ENCODE measurements around the gene STAC2. TPM values are rescaled to one million over a fixed set of nuclear protein-coding genes. Genes with fewer than 3 reads are reported as not detected.

The STAC2 gene
- total RNA-seq, 1 donor from 2014 or later: not detected

GRCh38 chr17:39244016-39244599 lies 18.4 kb upstream of the STAC2 start:
- no peak overlapping the region for H3K27ac Mint-ChIP-seq (ENCODE audit: unreplicated experiment)
- H3K36me3 Mint-ChIP-seq (ENCODE audit: low read depth, unreplicated experiment): no peaks in the 10 kb centered on the region
- peaks cover 15% of the 10 kb centered on the region for H3K4me1 Mint-ChIP-seq (ENCODE audit: unreplicated experiment)
- H3K4me3 Mint-ChIP-seq (ENCODE audit: unreplicated experiment): no peak overlapping the region
- DNase-seq (ENCODE audit: low spot score): no peak
- H3K27me3 Mint-ChIP-seq (ENCODE audit: unreplicated experiment): peaks cover 2% of the 10 kb centered on the region
- TF ChIP-seq CTCF (IDR thresholded peaks at IDR 0.05; ENCODE audit: unreplicated experiment): no peak
- H3K9me3 Mint-ChIP-seq (ENCODE audit: unreplicated experiment): no peaks in the 10 kb centered on the region

GRCh38 chr17:39243155-39243554 lies 17.4 kb upstream of the STAC2 start:
- DNase-seq (ENCODE audit: low spot score): no peak
- no peaks in the 10 kb centered on the region for H3K9me3 Mint-ChIP-seq (ENCODE audit: unreplicated experiment)
- no peak overlapping the region for H3K4me3 Mint-ChIP-seq (ENCODE audit: unreplicated experiment)
- H3K27me3 Mint-ChIP-seq (ENCODE audit: unreplicated experiment): peaks cover 4% of the 10 kb centered on the region
- peaks cover 15% of the 10 kb centered on the region for H3K4me1 Mint-ChIP-seq (ENCODE audit: unreplicated experiment)
- H3K27ac Mint-ChIP-seq (ENCODE audit: unreplicated experiment): no peak overlapping the region
- no peaks in the 10 kb centered on the region for H3K36me3 Mint-ChIP-seq (ENCODE audit: low read depth, unreplicated experiment)
- no peak for TF ChIP-seq CTCF (IDR thresholded peaks at IDR 0.05; ENCODE audit: unreplicated experiment)

- no peak overlapping the region for H3K27ac Mint-ChIP-seq (ENCODE audit: unreplicated experiment)
- H3K9me3 Mint-ChIP-seq (ENCODE audit: unreplicated experiment): no peaks in the 10 kb centered on the region
- no peak overlapping the region for H3K4me3 Mint-ChIP-seq (ENCODE audit: unreplicated experiment)
- DNase-seq (ENCODE audit: low spot score): no peak
- no peaks in the 10 kb centered on the region for H3K36me3 Mint-ChIP-seq (ENCODE audit: low read depth, unreplicated experiment)
- peaks cover 15% of the 10 kb centered on the region for H3K4me1 Mint-ChIP-seq (ENCODE audit: unreplicated experiment)
- no peak for TF ChIP-seq CTCF (IDR thresholded peaks at IDR 0.05; ENCODE audit: unreplicated experiment)
- H3K27me3 Mint-ChIP-seq (ENCODE audit: unreplicated experiment): peaks cover 5% of the 10 kb centered on the region
Measured at GRCh38 chr17:39240631-39241030, 14.9 kb upstream of the STAC2 start.

GRCh38 chr17:39239640-39240314 lies 14.0 kb upstream of the STAC2 start:
- Mint-ChIP-seq H3K27ac (ENCODE audit: unreplicated experiment) (no peak overlapping the region), H3K4me3 (ENCODE audit: unreplicated experiment) (no peak overlapping the region), H3K9me3 (ENCODE audit: unreplicated experiment) (no peaks in the 10 kb centered on the region), H3K27me3 (ENCODE audit: unreplicated experiment) (peaks cover 8% of the 10 kb centered on the region), H3K36me3 (ENCODE audit: low read depth, unreplicated experiment) (no peaks in the 10 kb centered on the region), H3K4me1 (ENCODE audit: unreplicated experiment) (peaks cover 13% of the 10 kb centered on the region)
- DNase-seq (ENCODE audit: low spot score): peak; percentile 71
- TF ChIP-seq CTCF (IDR thresholded peaks at IDR 0.05; ENCODE audit: unreplicated experiment): peak; percentile 72

GRCh38 chr17:39238311-39238972 lies 12.7 kb upstream of the STAC2 start:
- H3K4me1 Mint-ChIP-seq (ENCODE audit: unreplicated experiment): no peaks in the 10 kb centered on the region
- no peak overlapping the region for H3K4me3 Mint-ChIP-seq (ENCODE audit: unreplicated experiment)
- DNase-seq (ENCODE audit: low spot score): no peak
- no peak for TF ChIP-seq CTCF (IDR thresholded peaks at IDR 0.05; ENCODE audit: unreplicated experiment)
- H3K27ac Mint-ChIP-seq (ENCODE audit: unreplicated experiment): no peak overlapping the region
- peaks cover 6% of the 10 kb centered on the region for H3K27me3 Mint-ChIP-seq (ENCODE audit: unreplicated experiment)
- H3K36me3 Mint-ChIP-seq (ENCODE audit: low read depth, unreplicated experiment): no peaks in the 10 kb centered on the region
- H3K9me3 Mint-ChIP-seq (ENCODE audit: unreplicated experiment): no peaks in the 10 kb centered on the region

Measured in endothelial cell (in vitro differentiated cells).